Lower leg skin (tissue), 4 donors: ENCODE results near the gene NUDT1. TPM values are rescaled to one million over a fixed set of nuclear protein-coding genes. Genes with fewer than 3 reads are reported as not detected.

Source experiments
- DNase-seq, 2 donors: peaks; one replicate each; pipeline ENCODE4 v3.0.0-alpha.2; 2019; ENCODE audit warnings: low spot score in 2 of 2
- H3K4me3 ChIP-seq: fragments of 200-600 bp; sonication (generic); 2 replicates; pipeline ENCODE4 v1.5.1; 2017; ENCODE audit warnings: mild to moderate bottlenecking, low read depth; ENCODE audit not compliant: poor library complexity, severe bottlenecking
- POLR2A ChIP-seq, 2 donors: fragments of 450-650 bp; IDR thresholded peaks; one replicate each; pipeline ENCODE4 v1.6.1; 2016 to 2017; ENCODE audit warnings: antibody characterized with exemption in 2 of 2, mild to moderate bottlenecking in 1 of 2, moderate library complexity in 1 of 2
- whole genome bisulfite sequencing, 2 donors: methylation state at CpG; one replicate each; pipeline ENCODE4 v1.1.5; 2018; 5-methylcytosine and 5-hydroxymethylcytosine counted together
- intact Hi-C: fragments of 100-400 bp; cut with DNase I; formaldehyde crosslinking; loops from one replicate; pipeline ENCODE4 v1.15.0; 2023; ENCODE audit warnings: low total_unique reads
- total RNA-seq, 4 donors: library from RNA; depleted of rRNA; stranded (reverse); fragments of >200 nt; gene quantifications; one replicate each; pipeline ENCODE4 v1.1.0, GENCODE V29; 2016
- TF ChIP-seq, protein P1 (sequence below), 3 donors: fragments of 450-650 bp; IDR thresholded peaks; one replicate each; pipeline ENCODE4 v1.5.1; 2016; ENCODE audit warnings: antibody characterized with exemption in 3 of 3, mild to moderate bottlenecking in 3 of 3, moderate library complexity in 2 of 3

Gene NUDT1
- total RNA-seq, 4 donors from 2014 or later, result 33.2 to 43.1 (median 35.8) TPM

DNA sequence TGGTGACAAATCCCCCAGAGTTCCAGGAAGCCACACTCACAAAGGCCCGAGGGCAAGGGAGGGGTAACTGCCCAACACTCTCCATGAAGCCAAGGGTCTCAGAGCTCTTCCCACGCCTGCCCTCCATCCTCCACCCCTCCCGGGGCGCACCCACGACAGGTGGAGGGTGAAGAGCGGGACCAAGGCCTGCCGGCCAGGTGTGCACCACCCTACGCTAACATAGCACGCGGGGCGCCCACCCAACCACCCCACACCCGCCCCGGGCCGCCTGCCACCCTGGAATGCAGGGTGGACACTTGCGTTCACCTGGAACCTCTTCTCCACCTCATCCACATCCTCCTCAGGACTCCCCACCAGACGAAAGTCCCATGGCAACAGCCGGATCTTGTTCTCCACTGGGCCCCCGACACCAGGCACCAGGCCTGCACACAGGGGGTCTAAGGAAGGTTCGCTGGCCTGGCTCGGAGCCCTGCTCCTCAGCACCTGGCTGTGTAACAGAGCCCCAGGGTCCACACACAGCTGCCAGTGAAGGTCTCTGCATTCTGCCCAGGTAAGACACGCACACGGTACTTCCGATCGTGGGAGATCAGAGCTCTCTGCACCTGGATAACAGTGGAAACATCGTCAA, 42.0 kb upstream of the NUDT1 start:
- no peak overlapping the region for H3K4me3 ChIP-seq
- DNase-seq, result peak in 1 of 2 donors; percentile 83
- TF ChIP-seq POLR2A (IDR thresholded peaks at IDR 0.05), result no peak
- TF ChIP-seq, protein P1, sequence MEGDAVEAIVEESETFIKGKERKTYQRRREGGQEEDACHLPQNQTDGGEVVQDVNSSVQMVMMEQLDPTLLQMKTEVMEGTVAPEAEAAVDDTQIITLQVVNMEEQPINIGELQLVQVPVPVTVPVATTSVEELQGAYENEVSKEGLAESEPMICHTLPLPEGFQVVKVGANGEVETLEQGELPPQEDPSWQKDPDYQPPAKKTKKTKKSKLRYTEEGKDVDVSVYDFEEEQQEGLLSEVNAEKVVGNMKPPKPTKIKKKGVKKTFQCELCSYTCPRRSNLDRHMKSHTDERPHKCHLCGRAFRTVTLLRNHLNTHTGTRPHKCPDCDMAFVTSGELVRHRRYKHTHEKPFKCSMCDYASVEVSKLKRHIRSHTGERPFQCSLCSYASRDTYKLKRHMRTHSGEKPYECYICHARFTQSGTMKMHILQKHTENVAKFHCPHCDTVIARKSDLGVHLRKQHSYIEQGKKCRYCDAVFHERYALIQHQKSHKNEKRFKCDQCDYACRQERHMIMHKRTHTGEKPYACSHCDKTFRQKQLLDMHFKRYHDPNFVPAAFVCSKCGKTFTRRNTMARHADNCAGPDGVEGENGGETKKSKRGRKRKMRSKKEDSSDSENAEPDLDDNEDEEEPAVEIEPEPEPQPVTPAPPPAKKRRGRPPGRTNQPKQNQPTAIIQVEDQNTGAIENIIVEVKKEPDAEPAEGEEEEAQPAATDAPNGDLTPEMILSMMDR (IDR thresholded peaks at IDR 0.05), result no peak
- intact Hi-C loops, result no loop called here
- WGBS, 2 donors, result 94 to 95% methylated on average over 24 to 25 of the region's 25 CpGs

DNA sequence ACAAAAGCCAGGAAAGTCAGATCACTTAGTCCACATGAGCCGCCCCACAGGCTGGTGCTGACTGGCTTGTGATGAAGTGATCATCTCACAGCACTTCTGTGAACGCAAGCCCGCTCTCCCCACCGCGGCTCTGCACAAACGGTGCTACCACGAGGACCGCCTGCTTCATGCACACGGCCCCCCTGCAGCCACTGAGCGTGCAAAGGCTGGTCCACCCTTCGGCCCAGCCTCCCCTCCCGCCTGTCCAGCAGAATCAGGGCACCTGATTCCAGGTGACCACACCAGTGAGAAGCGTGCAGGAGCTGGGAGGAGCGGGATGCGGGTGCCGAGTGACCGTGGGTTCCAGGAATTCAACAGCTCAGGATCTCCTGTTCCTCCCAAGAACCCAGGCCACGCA, 41.4 kb upstream of the NUDT1 start:
- no peak for TF ChIP-seq POLR2A (IDR thresholded peaks at IDR 0.05)
- TF ChIP-seq, protein P1 (IDR thresholded peaks at IDR 0.05), result no peak
- H3K4me3 ChIP-seq, result no peak overlapping the region
- intact Hi-C loops, result no loop called here
- WGBS, 2 donors, result 93 to 96% methylated on average over 18 of the region's 18 CpGs
- peak in 1 of 2 donors; percentile 77 for DNase-seq

DNA sequence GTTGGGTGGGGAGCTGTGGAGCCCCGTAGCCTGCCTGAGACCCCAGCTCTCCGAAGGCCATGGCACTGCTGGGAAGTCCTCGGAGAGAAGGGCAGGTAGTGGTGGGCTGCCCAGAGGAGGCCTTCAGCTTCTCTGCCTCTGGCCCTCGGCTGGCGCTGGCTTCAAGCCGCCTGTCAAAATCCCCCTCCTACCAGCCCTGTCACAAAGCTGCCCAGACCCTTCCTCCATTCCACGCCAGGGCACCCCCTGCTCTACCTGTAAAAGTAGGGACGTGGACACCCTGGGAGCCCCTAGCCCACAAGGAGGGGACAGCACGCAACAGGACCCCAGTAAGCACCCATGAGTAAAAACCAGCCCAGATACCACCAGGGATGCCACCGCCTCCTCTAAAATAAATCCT, 40.9 kb upstream of the NUDT1 start:
- WGBS, 2 donors, result 96 to 98% methylated on average over 7 to 9 of the region's 10 CpGs
- intact Hi-C loops, result no loop called here
- DNase-seq, result peak in 1 of 2 donors; percentile 65
- H3K4me3 ChIP-seq, result no peak overlapping the region
- TF ChIP-seq POLR2A (IDR thresholded peaks at IDR 0.05), result no peak
- TF ChIP-seq, protein P1 (IDR thresholded peaks at IDR 0.05), result no peak

DNA sequence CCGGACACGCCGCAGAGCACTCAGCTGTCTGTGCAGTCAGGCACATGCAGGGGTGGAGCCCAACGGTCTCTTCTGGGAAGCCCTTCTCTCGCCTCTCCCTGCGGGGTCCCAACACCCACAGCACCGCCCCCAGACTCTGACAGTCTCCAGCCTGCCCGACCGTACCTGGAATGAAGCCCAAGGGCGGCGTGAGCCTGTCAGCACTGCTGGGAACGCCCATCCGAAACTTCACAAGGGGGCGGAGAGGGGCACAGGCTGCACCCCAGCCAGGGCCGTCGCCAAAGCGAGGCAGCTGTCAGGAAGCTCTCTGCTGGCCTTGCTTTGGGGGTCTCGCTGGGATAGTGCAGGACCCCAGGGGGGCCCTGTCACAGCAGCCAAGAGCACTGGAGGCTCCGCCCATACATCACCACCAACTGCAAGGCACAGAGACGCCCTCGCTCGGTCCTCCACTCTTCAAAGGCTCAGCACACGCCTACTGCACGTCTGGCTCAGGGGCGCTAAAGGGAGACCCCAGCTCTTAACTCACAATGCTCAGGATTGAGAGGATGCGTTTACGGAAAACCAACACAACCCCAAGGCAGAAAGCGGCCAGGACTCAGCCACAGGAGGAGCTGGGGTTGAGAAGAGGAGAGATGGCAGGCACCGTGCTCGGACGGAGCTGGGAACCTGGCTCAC, 40.2 kb upstream of the NUDT1 start:
- peak in 1 of 2 donors; percentile 80 for DNase-seq
- no peak overlapping the region for H3K4me3 ChIP-seq
- intact Hi-C loops, result no loop called here
- TF ChIP-seq POLR2A (IDR thresholded peaks at IDR 0.05), result no peak
- TF ChIP-seq, protein P1 (IDR thresholded peaks at IDR 0.05), result no peak
- WGBS, 2 donors, result 74 to 76% methylated on average over 22 to 29 of the region's 31 CpGs

DNA sequence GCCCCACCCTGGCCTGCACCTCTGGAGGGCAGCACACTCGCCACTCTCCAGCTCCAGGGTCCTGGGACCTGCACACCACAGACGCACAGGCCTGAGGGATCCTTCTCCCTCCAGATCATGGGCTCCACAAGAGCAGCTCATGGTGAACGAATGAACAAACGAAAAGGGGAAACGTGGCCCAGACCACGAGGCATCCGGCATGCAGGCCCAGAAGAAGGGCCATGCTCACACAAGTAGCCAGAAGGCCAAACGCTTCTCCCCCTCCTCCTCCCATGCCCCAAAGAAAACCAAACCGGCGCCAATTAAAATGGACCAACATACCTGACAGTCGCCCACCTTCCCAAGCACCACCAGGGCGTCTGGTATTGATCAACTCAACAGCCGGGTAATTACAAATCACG, 39.7 kb upstream of the NUDT1 start:
- intact Hi-C loops, result no loop called here
- TF ChIP-seq POLR2A (IDR thresholded peaks at IDR 0.05), result no peak
- TF ChIP-seq, protein P1 (IDR thresholded peaks at IDR 0.05), result no peak
- H3K4me3 ChIP-seq, result no peak overlapping the region
- peak in 1 of 2 donors; percentile 83 for DNase-seq
- WGBS, 2 donors, result 88 to 94% methylated on average over 13 to 14 of the region's 14 CpGs
